Measurements from ENCODE around the gene CSNK2A1. TPM values are rescaled to one million over a fixed set of nuclear protein-coding genes. Genes with fewer than 3 reads are reported as not detected.
A peak's percentile ranks its signal among the peaks of the same experiment; 100 is the strongest.
"Not testable (repeated sequence)": the region's sequence is repeated elsewhere in the genome, so short reads cannot be mapped to it uniquely, and the experiment has no call there.

Gene CSNK2A1
- total RNA-seq, 6 experiments from 2014 or later = 30.4 to 62.6 (median 37.1) TPM

- Histone ChIP-seq H3K27me3 (no peaks in the 10 kb centered on the region), H3K9me3 (no peaks in the 10 kb centered on the region), H3K27ac (no peak overlapping the region), H3K4me1 (peaks cover 0 to 24% (median 9%) of the 10 kb centered on the region in 4 donors), H3K4me3 (no peak overlapping the region), H3K36me3 (no peaks in the 10 kb centered on the region)
- WGBS (ENCODE audit: insufficient coverage, low coverage, low lambda C conversion rate, missing lambda C conversion rate) = 15% methylated on average over 3 of the region's 3 CpGs
- DNase-seq (no peak), ATAC-seq (no peak)
- intact Hi-C loops (cut with DNase I) = no loop called here
- TF ChIP-seq, protein P1, sequence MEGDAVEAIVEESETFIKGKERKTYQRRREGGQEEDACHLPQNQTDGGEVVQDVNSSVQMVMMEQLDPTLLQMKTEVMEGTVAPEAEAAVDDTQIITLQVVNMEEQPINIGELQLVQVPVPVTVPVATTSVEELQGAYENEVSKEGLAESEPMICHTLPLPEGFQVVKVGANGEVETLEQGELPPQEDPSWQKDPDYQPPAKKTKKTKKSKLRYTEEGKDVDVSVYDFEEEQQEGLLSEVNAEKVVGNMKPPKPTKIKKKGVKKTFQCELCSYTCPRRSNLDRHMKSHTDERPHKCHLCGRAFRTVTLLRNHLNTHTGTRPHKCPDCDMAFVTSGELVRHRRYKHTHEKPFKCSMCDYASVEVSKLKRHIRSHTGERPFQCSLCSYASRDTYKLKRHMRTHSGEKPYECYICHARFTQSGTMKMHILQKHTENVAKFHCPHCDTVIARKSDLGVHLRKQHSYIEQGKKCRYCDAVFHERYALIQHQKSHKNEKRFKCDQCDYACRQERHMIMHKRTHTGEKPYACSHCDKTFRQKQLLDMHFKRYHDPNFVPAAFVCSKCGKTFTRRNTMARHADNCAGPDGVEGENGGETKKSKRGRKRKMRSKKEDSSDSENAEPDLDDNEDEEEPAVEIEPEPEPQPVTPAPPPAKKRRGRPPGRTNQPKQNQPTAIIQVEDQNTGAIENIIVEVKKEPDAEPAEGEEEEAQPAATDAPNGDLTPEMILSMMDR (IDR thresholded peaks at IDR 0.05) = no peak
- no peak for TF ChIP-seq POLR2A (IDR thresholded peaks at IDR 0.05)
Measured at GRCh38 chr20:460180-460579, 83.4 kb downstream of the CSNK2A1 start.

GRCh38 chr20:458776-459175 is 84.8 kb downstream of the CSNK2A1 start:
- ATAC-seq = no peak
- Histone ChIP-seq H3K4me1 (peaks cover 0 to 24% (median 9%) of the 10 kb centered on the region in 4 donors), H3K4me3 (no peak overlapping the region), H3K27me3 (no peaks in the 10 kb centered on the region), H3K36me3 (no peaks in the 10 kb centered on the region), H3K9me3 (no peaks in the 10 kb centered on the region), H3K27ac (no peak overlapping the region)
- intact Hi-C loops (cut with DNase I) = no loop called here
- no peak for DNase-seq
- 59% methylated on average over 6 of the region's 6 CpGs for WGBS (ENCODE audit: insufficient coverage, low coverage, low lambda C conversion rate, missing lambda C conversion rate)
- TF ChIP-seq POLR2A (IDR thresholded peaks at IDR 0.05) = no peak
- TF ChIP-seq, protein P1 (IDR thresholded peaks at IDR 0.05) = no peak

DNA sequence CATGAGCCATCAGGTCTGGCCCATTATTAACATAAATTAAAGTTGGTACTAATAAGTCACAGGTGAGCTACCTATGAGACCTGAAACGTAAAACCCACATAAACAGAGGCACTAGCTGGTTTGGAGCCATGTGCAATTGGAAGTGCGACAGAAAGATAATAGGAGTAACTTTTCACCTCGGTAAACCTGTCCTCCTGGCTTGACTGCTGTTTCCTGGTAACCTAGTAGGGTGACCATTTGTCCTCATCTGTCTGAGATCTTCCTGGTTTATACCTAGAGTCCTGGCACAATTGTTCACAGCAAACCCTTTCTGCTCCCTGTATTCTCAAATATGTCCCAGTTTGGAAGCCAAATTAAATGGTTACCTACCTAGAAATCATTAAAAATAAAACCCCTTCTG is 88.6 kb downstream of the CSNK2A1 start:
- H3K4me3 ChIP-seq = no peak overlapping the region
- DNase-seq (no peak), ATAC-seq (no peak)
- H3K36me3 ChIP-seq = no peaks in the 10 kb centered on the region
- H3K27ac ChIP-seq = no peak overlapping the region
- no peaks in the 10 kb centered on the region for H3K27me3 ChIP-seq
- no peaks in the 10 kb centered on the region for H3K9me3 ChIP-seq
- 41% methylated on average over 3 of the region's 3 CpGs for WGBS (ENCODE audit: insufficient coverage, low coverage, low lambda C conversion rate, missing lambda C conversion rate)
- intact Hi-C loops (cut with DNase I) = no loop called here
- TF ChIP-seq POLR2A (IDR thresholded peaks at IDR 0.05) = no peak
- TF ChIP-seq, protein P1 (IDR thresholded peaks at IDR 0.05) = no peak
- H3K4me1 ChIP-seq = peaks cover 0 to 7% (median 2%) of the 10 kb centered on the region in 4 donors

- H3K36me3 ChIP-seq; ATAC-seq; DNase-seq; intact Hi-C loops (cut with DNase I); H3K4me3 ChIP-seq; H3K4me1 ChIP-seq; H3K9me3 ChIP-seq; H3K27ac ChIP-seq; H3K27me3 ChIP-seq: not testable (repeated sequence)
- 88% methylated on average over 11 of the region's 11 CpGs for WGBS (ENCODE audit: insufficient coverage, low coverage, low lambda C conversion rate, missing lambda C conversion rate)
Measured at GRCh38 chr20:452021-452420, 91.6 kb downstream of the CSNK2A1 start.

- DNase-seq (peak in 1 of 3 donors; percentile 59), ATAC-seq (peak; percentile 63 to 76 (median 72))
- TF ChIP-seq, protein P1 (IDR thresholded peaks at IDR 0.05) = no peak
- no peak for TF ChIP-seq POLR2A (IDR thresholded peaks at IDR 0.05)
- 85% methylated on average over 4 of the region's 5 CpGs for WGBS (ENCODE audit: insufficient coverage, low coverage, low lambda C conversion rate, missing lambda C conversion rate)
- Histone ChIP-seq H3K36me3 (peaks cover 0 to 44% (median 3%) of the 10 kb centered on the region in 4 donors), H3K9me3 (no peaks in the 10 kb centered on the region), H3K4me1 (peaks cover 0 to 11% (median 0%) of the 10 kb centered on the region in 4 donors), H3K27me3 (no peaks in the 10 kb centered on the region), H3K4me3 (no peak overlapping the region), H3K27ac (no peak overlapping the region)
- intact Hi-C loops (cut with DNase I) = no loop called here
Measured at GRCh38 chr20:445514-446336, 97.9 kb downstream of the CSNK2A1 start.
